HUES48 (cell line): ENCODE results near the gene SETD4.

Source experiments
- H3K27ac ChIP-seq: one replicate; pipeline ENCODE4 v1.7.0; 2013; ENCODE audit warnings: low read depth, low read length, inconsistent platforms
- H3K27me3 ChIP-seq: 2 replicates; pipeline ENCODE4 v1.6.1; 2013; ENCODE audit warnings: mild to moderate bottlenecking, low read length; ENCODE audit not compliant: control insufficient read depth, insufficient read depth
- H3K36me3 ChIP-seq: 2 replicates; pipeline ENCODE4 v1.6.1; 2013; ENCODE audit warnings: low read length; ENCODE audit not compliant: control insufficient read depth, insufficient read depth
- H3K4me1 ChIP-seq: 2 replicates; pipeline ENCODE4 v1.6.1; 2013; ENCODE audit warnings: mild to moderate bottlenecking, low read length; ENCODE audit not compliant: control insufficient read depth, insufficient read depth
- H3K4me3 ChIP-seq: 2 replicates; pipeline ENCODE4 v1.5.1; 2013; ENCODE audit warnings: mild to moderate bottlenecking, low read depth, low read length
- H3K9ac ChIP-seq: 2 replicates; pipeline ENCODE4 v1.6.1; 2013; ENCODE audit warnings: mild to moderate bottlenecking, low read depth, low read length, moderate library complexity
- H3K9me3 ChIP-seq: 2 replicates; pipeline ENCODE4 v1.6.1; 2013; ENCODE audit warnings: low read length; ENCODE audit not compliant: control insufficient read depth, insufficient read depth

SETD4 gene

GRCh38 chr21:36065497-36066036 is 5.2 kb upstream of the SETD4 start:
- Histone ChIP-seq H3K36me3 (no peaks in the 10 kb centered on the region), H3K9ac (no peak overlapping the region), H3K4me3 (no peak overlapping the region), H3K27ac (no peak overlapping the region), H3K27me3 (peaks cover 5% of the 10 kb centered on the region; the same call in 1 of the 2 replicates), H3K9me3 (peaks cover 15% of the 10 kb centered on the region), H3K4me1 (peaks cover 5% of the 10 kb centered on the region; the same call in 1 of the 2 replicates)

GRCh38 chr21:36064085-36064460 is 3.7 kb upstream of the SETD4 start:
- no peak overlapping the region for H3K9ac ChIP-seq
- peaks cover 3% of the 10 kb centered on the region; the same call in 1 of the 2 replicates for H3K27me3 ChIP-seq
- peaks cover 10% of the 10 kb centered on the region for H3K9me3 ChIP-seq
- peaks cover 5% of the 10 kb centered on the region; the same call in 1 of the 2 replicates for H3K4me1 ChIP-seq
- no peak overlapping the region for H3K4me3 ChIP-seq
- no peaks in the 10 kb centered on the region for H3K36me3 ChIP-seq
- no peak overlapping the region for H3K27ac ChIP-seq

- peaks cover 8% of the 10 kb centered on the region; the same call in 1 of the 2 replicates for H3K4me1 ChIP-seq
- peaks cover 6% of the 10 kb centered on the region; the same call in 1 of the 2 replicates for H3K9me3 ChIP-seq
- peaks cover 4% of the 10 kb centered on the region; the same call in 1 of the 2 replicates for H3K36me3 ChIP-seq
- H3K9ac ChIP-seq = no peak overlapping the region
- H3K27me3 ChIP-seq = no peaks in the 10 kb centered on the region
- no peak overlapping the region for H3K27ac ChIP-seq
- H3K4me3 ChIP-seq = no peak overlapping the region
Measured at GRCh38 chr21:36063375-36064084, 3.2 kb upstream of the SETD4 start.

- H3K36me3 ChIP-seq = peaks cover 25% of the 10 kb centered on the region
- peaks cover 8% of the 10 kb centered on the region; the same call in 1 of the 2 replicates for H3K4me1 ChIP-seq
- H3K27me3 ChIP-seq = no peaks in the 10 kb centered on the region
- peak overlapping the region; percentile 95 for H3K27ac ChIP-seq
- H3K9me3 ChIP-seq = no peaks in the 10 kb centered on the region
- H3K4me3 ChIP-seq = peak overlapping the region; percentile 88; the same call in 1 of the 2 replicates
- H3K9ac ChIP-seq = no peak overlapping the region
Measured at GRCh38 chr21:36061445-36061844, 1.1 kb upstream of the SETD4 start.

GRCh38 chr21:36059823-36060158 is 535 bp downstream of the SETD4 start:
- peak overlapping the region; percentile 88 for H3K4me3 ChIP-seq

GRCh38 chr21:36055551-36055950 is 4.8 kb downstream of the SETD4 start:
- H3K27me3 ChIP-seq = no peaks in the 10 kb centered on the region
- H3K4me3 ChIP-seq = no peak overlapping the region
- H3K9me3 ChIP-seq = no peaks in the 10 kb centered on the region
- peaks cover 3% of the 10 kb centered on the region; the same call in 1 of the 2 replicates for H3K4me1 ChIP-seq
- H3K27ac ChIP-seq = no peak overlapping the region
- peaks cover 81% of the 10 kb centered on the region for H3K36me3 ChIP-seq
- no peak overlapping the region for H3K9ac ChIP-seq

More at GRCh38 chr21:36059823-36060158, 535 bp downstream of the SETD4 start:
- Histone ChIP-seq H3K27me3 (no peaks in the 10 kb centered on the region), H3K27ac (peak overlapping the region; percentile 95), H3K4me1 (peaks cover 8% of the 10 kb centered on the region; the same call in 1 of the 2 replicates), H3K9ac (peak overlapping the region; percentile 61), H3K9me3 (no peaks in the 10 kb centered on the region), H3K36me3 (peaks cover 41% of the 10 kb centered on the region)

GRCh38 chr21:36053715-36054062 is 6.6 kb downstream of the SETD4 start:
- no peak overlapping the region for H3K27ac ChIP-seq
- no peak overlapping the region for H3K9ac ChIP-seq
- H3K36me3 ChIP-seq = peaks cover 98% of the 10 kb centered on the region
- no peaks in the 10 kb centered on the region; the same call in 1 of the 2 replicates for H3K4me1 ChIP-seq
- no peaks in the 10 kb centered on the region for H3K27me3 ChIP-seq
- H3K4me3 ChIP-seq = no peak overlapping the region
- H3K9me3 ChIP-seq = no peaks in the 10 kb centered on the region

- no peak overlapping the region for H3K27ac ChIP-seq
- peaks cover 97% of the 10 kb centered on the region for H3K36me3 ChIP-seq
- no peaks in the 10 kb centered on the region for H3K27me3 ChIP-seq
Measured at GRCh38 chr21:36052860-36053714, 7.2 kb downstream of the SETD4 start.

GRCh38 chr21:36048357-36048756 is 12.0 kb downstream of the SETD4 start:
- no peak overlapping the region for H3K27ac ChIP-seq
- no peak overlapping the region for H3K9ac ChIP-seq
- H3K9me3 ChIP-seq = no peaks in the 10 kb centered on the region
- H3K4me1 ChIP-seq = no peaks in the 10 kb centered on the region
- no peaks in the 10 kb centered on the region for H3K27me3 ChIP-seq
- H3K36me3 ChIP-seq = peaks cover 94% of the 10 kb centered on the region
- no peak overlapping the region for H3K4me3 ChIP-seq

More at GRCh38 chr21:36052860-36053714, 7.2 kb downstream of the SETD4 start:
- no peak overlapping the region for H3K4me3 ChIP-seq
- no peaks in the 10 kb centered on the region for H3K4me1 ChIP-seq
- H3K9me3 ChIP-seq = no peaks in the 10 kb centered on the region
- H3K9ac ChIP-seq = no peak overlapping the region

- Histone ChIP-seq H3K4me3 (no peak overlapping the region), H3K4me1 (no peaks in the 10 kb centered on the region), H3K27ac (no peak overlapping the region), H3K27me3 (no peaks in the 10 kb centered on the region), H3K9me3 (no peaks in the 10 kb centered on the region), H3K36me3 (peaks cover 95% of the 10 kb centered on the region), H3K9ac (no peak overlapping the region)
Measured at GRCh38 chr21:36047139-36047538, 13.2 kb downstream of the SETD4 start.

GRCh38 chr21:36045993-36046392 is 14.3 kb downstream of the SETD4 start:
- Histone ChIP-seq H3K4me1 (no peaks in the 10 kb centered on the region), H3K27ac (no peak overlapping the region), H3K27me3 (no peaks in the 10 kb centered on the region), H3K9ac (no peak overlapping the region), H3K9me3 (no peaks in the 10 kb centered on the region), H3K36me3 (peaks cover 94% of the 10 kb centered on the region), H3K4me3 (no peak overlapping the region)
